ENCODE data around the gene GRXCR2.
A peak's percentile ranks its signal among the peaks of the same experiment; 100 is the strongest.

Gene GRXCR2

DNA sequence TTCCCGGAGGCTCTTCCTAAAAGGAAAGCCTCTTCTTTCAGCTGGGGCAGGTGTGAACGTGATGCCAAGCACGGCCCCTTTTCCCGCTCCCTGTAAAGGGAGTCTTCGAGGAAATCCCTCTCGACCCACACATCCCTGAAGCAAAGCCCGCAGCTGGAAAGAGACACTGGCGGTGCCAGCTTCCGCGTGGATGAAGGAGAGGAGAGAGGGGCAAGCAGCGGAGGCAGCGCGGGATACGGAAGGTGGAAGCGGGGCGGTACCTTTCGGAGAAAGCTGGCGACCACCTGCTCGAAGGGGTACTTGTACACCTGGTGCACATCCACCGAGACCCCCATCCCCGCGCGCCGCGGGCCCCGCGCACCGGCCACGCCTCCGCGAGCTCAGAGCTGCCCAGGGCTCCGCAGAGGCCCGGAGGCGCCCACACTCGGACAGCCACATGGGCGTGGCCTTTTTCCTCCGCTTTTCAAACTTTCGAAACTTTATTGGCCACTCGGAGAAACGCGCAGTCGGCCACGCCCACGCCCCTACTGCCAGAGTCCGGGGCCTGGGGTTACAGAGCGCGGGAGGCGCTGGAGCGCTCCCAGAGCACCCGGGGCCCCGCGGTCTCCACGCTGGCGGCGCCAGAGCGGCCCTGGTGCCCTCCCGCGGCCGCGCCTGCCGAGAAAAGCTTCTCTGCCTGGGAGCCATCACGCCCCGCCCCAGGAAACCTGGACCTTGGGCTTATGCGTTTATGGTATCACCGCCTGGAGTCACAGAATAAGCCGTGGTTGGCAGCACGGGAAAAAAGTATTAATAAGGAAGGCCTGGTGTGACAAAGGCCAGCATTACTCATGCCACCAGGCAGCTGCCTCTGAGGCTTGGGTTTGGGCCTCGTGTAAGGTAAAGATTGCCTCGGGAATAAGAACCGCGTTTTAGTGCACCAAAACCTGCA lies 37.6 kb downstream of the GRXCR2 start, which contains the start of gene PRELID2:
PRELID2 (minus strand) TSS at position 426 of the 931 bp plus-strand sequence; CDS start at position 335, 91 bp downstream.
- peak; percentile 99 for DNase-seq (ENCODE audit: low spot score)

- peak; percentile 3 for DNase-seq (ENCODE audit: low spot score)
Observed at GRCh38 chr5:145834554-145834916, 38.3 kb downstream of the GRXCR2 start.

DNA sequence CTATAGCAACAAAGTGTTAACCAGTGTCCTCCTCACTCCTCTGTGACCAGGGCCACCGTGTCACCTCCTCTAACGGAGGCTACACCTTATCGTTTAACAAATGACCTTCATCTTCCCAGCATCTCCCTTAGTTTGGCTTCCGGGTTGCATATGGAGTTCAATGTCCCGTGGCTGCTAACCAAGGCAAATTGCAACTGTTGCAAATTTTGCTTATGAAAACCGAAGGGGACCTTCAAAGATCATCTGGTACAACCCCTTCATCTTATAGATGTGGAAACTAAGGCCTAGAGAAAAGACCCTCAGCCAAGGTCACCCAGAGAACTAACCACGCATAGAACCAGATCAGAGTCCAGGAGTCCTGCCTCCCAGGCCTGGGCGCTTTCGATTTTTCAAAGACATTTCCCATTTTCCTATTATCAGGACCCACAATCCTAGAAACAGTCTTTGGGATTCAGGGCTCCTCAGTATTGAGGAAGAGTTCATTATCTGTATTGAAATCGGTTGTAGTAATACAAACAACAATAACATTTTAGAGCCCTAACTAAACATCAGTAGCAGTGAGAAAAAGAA lies 39.1 kb downstream of the GRXCR2 start:
- DNase-seq (ENCODE audit: low spot score): no peak

GRCh38 chr5:145830594-145830993 lies 42.2 kb downstream of the GRXCR2 start:
- DNase-seq (ENCODE audit: low spot score): no peak

- DNase-seq (ENCODE audit: low spot score): peak; percentile 34
Observed at GRCh38 chr5:145829708-145830361, 43.0 kb downstream of the GRXCR2 start.

DNA sequence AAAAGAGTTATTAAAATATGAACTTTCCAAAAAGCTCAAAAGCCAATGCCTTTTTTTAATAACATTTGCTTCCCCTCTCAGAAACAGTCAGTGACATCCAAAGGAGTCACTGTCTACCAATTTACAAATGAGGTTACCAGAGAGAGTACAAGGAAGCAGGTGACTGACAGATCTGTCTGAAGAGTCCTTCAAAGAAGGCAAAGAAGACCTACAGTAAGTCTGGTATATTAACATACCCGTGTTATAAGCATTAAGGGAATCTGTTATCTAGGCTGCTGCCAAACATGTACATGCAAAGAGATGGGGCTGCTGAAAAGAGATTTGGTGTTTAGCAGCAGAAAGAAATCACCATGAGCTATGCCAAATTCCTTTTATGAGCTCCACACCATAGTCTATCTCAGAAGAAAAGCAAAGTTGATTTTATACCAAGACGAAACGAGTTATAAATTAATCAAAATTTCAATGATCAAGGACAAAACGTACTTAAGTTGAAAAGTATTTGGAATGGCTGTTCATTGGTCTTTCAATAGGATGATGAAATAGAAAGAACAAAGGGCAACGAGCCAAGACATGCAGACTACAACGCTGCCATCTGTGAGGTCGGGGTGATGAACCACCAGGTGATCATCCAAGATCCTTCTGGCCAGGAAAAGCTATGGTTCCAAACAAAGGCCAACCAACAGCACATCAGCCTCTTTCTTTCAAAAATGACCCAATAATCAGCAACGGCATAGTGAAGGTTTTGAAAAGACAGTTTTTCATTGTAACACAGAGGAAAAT lies 45.7 kb downstream of the GRXCR2 start:
- DNase-seq (ENCODE audit: low spot score): no peak

- peak; percentile 62 for DNase-seq (ENCODE audit: low spot score)
Observed at GRCh38 chr5:145825751-145826180, 47.0 kb downstream of the GRXCR2 start.

- no peak for DNase-seq (ENCODE audit: low spot score)
Observed at GRCh38 chr5:145824040-145824439, 48.8 kb downstream of the GRXCR2 start.

- DNase-seq (ENCODE audit: low spot score): no peak
Observed at GRCh38 chr5:145818604-145819003, 54.2 kb downstream of the GRXCR2 start.

- DNase-seq (ENCODE audit: low spot score): no peak
Observed at GRCh38 chr5:145812877-145813276, 59.9 kb downstream of the GRXCR2 start.

- no peak for DNase-seq (ENCODE audit: low spot score)
Observed at GRCh38 chr5:145811834-145812625, 60.8 kb downstream of the GRXCR2 start.
